ENCODE data around the gene MAN2A1.

MAN2A1 gene

DNA sequence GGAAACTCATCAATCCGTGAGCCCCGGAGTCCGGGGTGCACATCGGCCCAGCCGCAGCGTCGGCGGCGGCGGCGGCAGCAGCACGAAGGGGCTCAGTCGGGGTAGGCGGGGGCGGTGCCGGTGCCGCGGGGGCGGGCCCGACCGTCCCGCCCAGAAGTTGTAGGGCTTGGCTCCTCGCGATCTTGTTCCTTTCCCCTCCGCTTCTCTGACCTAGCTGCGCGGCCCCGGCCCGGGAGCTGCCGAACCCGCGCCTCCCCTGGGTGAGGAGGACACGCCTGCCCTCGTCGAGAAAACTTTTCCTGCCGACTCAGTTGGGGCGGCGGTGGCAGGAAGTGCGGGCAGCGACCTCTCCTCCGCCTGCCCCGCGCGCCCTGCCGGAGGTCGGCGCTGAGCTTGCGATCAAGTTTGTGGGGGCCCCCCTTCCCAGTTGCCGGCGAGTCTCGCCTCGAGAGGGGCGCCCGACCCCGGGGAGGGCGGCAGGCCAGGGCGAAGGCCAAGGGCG lies at the start of gene MAN2A1:
TSS of gene MAN2A1 (plus strand) at position 188 of the 502 bp plus-strand sequence. CDS start 491 bp downstream, outside the sequence.
- DNase-seq (ENCODE audit: low read depth, low spot score): peak; percentile 67

DNA sequence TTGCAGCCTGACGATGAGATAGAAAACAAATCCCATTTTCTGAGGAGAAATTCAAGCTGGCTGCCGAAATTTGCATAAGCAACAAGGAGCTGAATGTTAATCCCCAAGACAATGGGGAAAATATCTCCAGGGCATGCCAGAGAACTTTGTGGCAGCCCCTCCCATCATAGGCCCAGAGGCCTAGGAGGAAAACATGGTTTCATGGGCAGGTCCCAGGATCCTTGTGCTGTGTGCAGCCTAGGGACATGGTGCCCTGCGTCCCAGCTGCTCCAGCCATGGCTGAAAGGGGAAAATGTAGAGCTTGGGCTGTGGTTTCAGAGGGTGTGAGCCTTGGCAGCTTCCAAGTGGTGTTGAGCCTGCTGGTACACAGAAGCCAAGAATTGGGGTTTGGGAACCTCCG lies 48.8 kb upstream of the MAN2A1 start:
- DNase-seq (ENCODE audit: low read depth, low spot score): peak; percentile 15

- no peak for DNase-seq (ENCODE audit: low read depth, low spot score)
Measured at GRCh38 chr5:109643791-109644350, 45.9 kb upstream of the MAN2A1 start.

- DNase-seq (ENCODE audit: low read depth, low spot score): no peak
Measured at GRCh38 chr5:109644829-109645228, 44.9 kb upstream of the MAN2A1 start.

- peak; percentile 49 for DNase-seq (ENCODE audit: low read depth, low spot score)
Measured at GRCh38 chr5:109645707-109646192, 44.0 kb upstream of the MAN2A1 start.

DNA sequence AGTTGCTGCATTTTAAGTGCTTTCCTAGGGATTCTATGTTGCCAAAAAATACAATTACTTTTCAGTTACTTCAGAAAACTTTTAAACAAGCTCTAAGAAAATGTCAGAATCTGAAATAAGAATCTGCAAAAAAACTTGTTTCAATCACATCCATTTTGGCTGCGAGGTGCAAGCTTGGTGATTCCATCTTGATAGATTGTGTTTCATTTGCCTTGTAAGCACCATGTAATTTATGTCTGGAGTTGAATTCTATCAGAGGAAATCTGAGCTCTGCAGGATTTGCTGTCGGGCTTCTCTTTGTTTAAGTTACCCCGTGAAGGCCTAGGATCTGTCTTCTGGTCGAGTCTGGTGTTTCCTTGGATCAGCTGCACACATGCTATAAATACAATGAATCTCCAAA lies 40.4 kb upstream of the MAN2A1 start:
- no peak for DNase-seq (ENCODE audit: low read depth, low spot score)

- no peak for DNase-seq (ENCODE audit: low read depth, low spot score)
Measured at GRCh38 chr5:109650493-109650892, 39.2 kb upstream of the MAN2A1 start.

DNA sequence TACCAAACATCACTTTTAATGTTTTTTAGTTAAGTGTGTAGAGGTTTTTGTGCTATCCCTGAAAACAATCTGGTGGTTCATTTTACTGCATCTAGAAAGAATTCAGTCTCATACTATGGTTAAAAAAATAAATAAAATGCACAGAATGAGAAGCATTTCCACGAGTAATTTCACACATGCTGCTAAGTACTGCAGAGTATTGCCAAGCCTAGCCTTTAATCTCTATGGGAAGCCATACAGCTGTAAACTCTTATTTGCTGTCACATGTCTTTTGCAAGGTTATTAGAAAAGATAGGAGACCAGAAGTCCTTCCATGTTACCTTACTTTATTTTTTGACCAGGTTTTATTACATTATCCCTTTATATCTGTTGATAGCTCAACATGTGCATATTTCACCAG lies 37.6 kb upstream of the MAN2A1 start:
- no peak for DNase-seq (ENCODE audit: low read depth, low spot score)

DNA sequence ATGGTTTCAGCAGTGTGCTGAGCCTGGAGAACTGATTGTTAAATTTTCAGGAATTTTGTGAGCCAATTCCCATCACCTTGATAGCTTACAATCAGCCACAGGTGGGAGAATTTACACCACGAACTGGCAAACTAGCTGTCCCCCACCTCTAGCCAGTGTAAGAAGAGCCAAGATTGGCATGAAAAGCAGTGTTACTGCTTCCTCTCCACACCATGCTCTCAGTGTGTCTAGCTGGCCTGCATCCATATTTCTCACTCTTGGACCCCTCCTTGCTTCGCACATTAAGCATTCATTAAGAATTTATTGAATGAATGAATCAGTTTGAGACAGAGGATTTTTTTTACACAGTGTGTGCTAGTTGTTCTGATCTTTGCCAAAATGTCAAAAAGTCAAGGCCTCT lies 36.7 kb upstream of the MAN2A1 start:
- no peak for DNase-seq (ENCODE audit: low read depth, low spot score)

DNA sequence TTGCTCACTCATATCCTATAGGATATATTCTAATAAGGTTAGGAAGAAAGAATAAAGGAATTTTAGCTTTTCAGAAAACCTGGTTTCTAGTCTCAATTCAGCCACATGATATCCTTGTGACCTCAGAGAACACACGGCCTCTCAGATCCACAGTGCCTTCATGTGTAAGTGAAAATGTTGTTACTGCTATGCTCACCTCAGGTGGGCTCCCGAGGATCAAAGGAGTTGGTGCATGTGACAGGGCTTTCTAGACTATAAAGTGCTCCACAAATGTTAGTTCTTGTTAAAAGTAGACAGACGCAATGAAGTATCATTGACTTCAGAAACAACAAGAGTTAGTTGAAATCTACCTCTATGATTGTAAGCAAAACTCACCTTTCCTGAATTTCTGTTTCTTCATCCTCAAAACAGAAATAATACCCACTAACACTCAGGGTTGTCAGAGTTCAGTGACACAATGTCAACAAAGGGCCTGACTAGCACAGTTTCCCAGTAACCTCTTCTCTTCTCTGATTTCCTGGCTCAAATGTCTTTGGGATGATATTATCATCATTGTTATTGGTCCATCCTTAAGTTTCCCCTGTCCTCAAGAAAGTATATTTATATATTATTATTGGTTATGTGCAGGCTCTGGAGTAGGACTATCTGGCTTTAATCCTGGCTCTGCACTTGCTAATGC lies 36.0 kb upstream of the MAN2A1 start:
- DNase-seq (ENCODE audit: low read depth, low spot score): no peak

GRCh38 chr5:109654455-109654854 lies 35.3 kb upstream of the MAN2A1 start:
- no peak for DNase-seq (ENCODE audit: low read depth, low spot score)

GRCh38 chr5:109655841-109656240 lies 33.9 kb upstream of the MAN2A1 start:
- DNase-seq (ENCODE audit: low read depth, low spot score): no peak

GRCh38 chr5:109656829-109657228 lies 32.9 kb upstream of the MAN2A1 start:
- DNase-seq (ENCODE audit: low read depth, low spot score): no peak

DNA sequence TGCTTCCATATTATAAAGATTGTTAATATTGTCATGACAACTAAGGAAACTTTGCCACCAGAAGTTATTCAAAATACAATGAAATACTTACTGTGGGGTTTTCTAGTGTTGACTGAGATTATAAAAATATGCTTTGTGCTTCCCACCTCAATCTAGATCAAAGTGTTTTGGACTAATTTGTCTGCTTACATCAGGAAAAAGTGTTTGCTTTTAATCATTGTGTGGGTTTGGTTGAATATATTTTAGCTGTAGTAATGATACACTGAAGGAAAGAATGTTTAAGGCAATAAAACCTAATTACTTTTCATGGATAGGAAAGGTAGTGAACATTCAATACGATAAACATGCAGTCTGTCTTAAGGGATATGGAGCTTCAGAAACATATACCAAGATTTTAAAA lies 29.8 kb upstream of the MAN2A1 start:
- DNase-seq (ENCODE audit: low read depth, low spot score): no peak

- DNase-seq (ENCODE audit: low read depth, low spot score): no peak
Measured at GRCh38 chr5:109660301-109660700, 29.4 kb upstream of the MAN2A1 start.

DNA sequence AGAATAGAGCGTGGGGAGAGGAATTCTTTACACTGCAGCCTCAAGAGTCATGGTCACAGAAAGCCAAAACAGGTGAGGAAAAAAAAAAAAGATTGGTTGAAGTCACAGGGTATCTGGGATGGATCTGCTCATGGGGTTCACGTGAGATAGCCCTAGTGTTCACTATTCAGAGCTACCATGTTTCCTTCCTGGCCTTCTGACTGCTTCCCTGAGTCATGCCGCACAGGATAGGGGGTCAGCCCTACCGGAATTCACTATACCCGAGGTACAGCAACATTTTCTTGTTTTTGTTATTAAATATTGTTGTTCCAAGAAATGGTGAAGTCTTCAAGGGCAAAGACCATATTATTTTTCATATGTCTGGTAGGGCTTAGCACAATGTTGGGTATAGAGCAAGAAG lies 21.5 kb upstream of the MAN2A1 start:
- DNase-seq (ENCODE audit: low read depth, low spot score): no peak

- no peak for DNase-seq (ENCODE audit: low read depth, low spot score)
Measured at GRCh38 chr5:109668668-109669422, 20.9 kb upstream of the MAN2A1 start.

- no peak for DNase-seq (ENCODE audit: low read depth, low spot score)
Measured at GRCh38 chr5:109669991-109670706, 19.6 kb upstream of the MAN2A1 start.

DNA sequence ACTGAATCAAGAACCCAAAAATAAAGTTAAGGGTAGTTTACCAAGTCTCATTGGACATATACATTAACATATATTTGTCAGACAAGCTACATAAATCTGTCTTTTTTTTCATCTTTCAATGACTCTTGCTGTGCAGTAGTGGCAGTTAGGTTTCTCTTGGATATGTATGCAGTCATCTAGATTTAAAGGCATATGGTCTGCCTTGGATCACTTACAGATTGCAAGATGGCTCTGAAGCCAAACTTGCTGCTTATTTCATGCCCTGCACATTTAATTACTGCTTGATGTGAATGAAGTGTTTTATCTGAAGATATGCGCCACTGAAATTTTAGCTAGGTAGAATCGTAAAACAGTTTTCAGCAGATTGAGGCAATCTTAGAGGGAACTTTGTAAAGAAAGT lies 18.6 kb upstream of the MAN2A1 start:
- no peak for DNase-seq (ENCODE audit: low read depth, low spot score)

DNA sequence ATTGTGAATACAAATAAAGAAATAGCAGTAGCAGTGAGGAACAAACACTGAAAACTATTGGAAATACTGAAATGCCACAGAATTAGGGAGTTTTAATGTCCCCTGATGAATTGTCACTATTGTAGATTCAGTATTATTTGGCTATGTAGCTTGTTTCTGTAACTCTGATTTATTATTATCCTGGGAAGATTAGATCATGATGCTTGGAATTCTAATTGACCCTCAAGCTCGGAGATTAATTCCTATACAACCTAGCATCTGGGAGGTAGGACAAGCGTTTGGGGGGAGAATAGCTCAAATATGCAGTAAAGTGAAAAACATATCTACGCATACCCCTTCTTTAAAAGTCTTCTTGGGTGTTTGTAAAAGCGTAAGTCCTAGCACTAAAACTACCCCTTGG lies 15.1 kb upstream of the MAN2A1 start:
- DNase-seq (ENCODE audit: low read depth, low spot score): no peak

DNA sequence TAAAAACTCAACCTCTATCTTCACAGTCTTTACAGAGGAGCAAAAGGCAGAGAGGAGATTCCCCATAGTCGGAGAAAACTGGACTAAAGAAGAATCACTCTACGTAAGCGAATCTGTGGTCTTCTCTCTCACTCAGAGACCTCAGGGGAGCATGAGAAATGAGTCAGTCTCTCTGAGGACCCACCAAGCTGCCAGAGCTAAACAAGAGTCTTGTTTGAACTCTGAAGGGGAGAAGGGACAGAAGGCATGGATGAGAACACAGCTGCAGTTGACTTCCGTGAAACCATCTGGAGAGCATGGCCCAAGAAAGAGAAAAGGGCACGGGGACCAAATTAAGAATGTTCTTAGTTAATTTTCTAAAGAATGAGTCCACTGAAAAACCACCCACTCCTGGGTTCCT lies 12.8 kb upstream of the MAN2A1 start:
- DNase-seq (ENCODE audit: low read depth, low spot score): no peak

DNA sequence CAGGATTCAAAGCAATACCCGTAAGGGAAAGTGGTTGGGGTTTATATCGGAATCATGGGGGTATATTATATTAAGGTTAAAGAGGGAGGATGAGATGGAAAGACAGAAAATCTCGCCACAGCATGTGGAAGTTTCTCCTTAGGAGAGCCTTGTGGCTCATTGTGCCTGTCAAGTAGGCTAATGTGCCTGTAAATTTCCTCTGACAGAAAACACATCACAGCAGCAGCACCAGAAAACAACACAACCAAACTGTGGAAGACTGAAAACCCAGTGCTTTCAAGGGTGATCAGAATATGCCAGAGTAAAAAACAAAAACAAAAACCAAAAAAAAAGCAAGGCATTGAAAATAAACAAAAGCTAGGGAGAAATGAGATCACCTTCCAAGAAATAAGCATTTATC lies 11.3 kb upstream of the MAN2A1 start:
- DNase-seq (ENCODE audit: low read depth, low spot score): no peak

All from ELF-1 (cell line).